ENCODE results near the gene GALNT14. TPM values are rescaled to one million over a fixed set of nuclear protein-coding genes. Genes with fewer than 3 reads are reported as not detected.

Gene GALNT14
- total RNA-seq, 3 donors from 2014 or later = 0.16 to 4.3 (median 4.1) TPM

- H3K27ac ChIP-seq = no peak overlapping the region
- TF ChIP-seq POLR2AphosphoS5 (IDR thresholded peaks at IDR 0.05) = no peak
- TF ChIP-seq POLR2A (IDR thresholded peaks at IDR 0.05) = no peak
- no peak for TF ChIP-seq CTCF (IDR thresholded peaks at IDR 0.05)
- no peak for DNase-seq (ENCODE audit: low spot score in 2 of 2)
- H3K9me3 ChIP-seq = no peaks in the 10 kb centered on the region
- no peaks in the 10 kb centered on the region for H3K4me1 ChIP-seq
- H3K27me3 ChIP-seq = no peaks in the 10 kb centered on the region
- intact Hi-C loops (cut with DNase I; ENCODE audit: low total_unique reads) = no loop called here
- no peak overlapping the region for H3K4me3 ChIP-seq
- no peaks in the 10 kb centered on the region for H3K36me3 ChIP-seq
These were observed 178.6 kb downstream of the GALNT14 start for GRCh38 chr2:30959653-30960052.

DNA sequence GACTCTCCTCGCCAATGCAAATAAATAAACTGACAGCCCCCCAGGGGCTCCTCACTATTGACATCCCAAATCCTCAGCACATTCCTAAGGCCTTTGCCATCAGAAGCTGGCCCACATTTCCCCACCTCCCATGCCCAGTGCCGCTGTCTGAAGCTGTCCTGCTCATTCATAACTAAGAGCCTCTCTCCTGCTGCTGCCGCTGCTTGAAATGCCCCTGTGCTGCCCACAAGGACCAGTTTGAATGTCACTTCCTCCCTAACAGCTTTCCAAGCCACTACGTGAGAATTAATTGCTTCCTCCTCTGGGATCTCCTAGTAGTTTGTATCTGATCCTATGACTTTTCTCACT, 179.3 kb downstream of the GALNT14 start:
- Histone ChIP-seq H3K4me1 (no peaks in the 10 kb centered on the region), H3K9me3 (no peaks in the 10 kb centered on the region), H3K36me3 (no peaks in the 10 kb centered on the region), H3K27ac (no peak overlapping the region), H3K27me3 (no peaks in the 10 kb centered on the region), H3K4me3 (no peak overlapping the region)
- TF ChIP-seq POLR2AphosphoS5 (IDR thresholded peaks at IDR 0.05) (no peak), POLR2A (IDR thresholded peaks at IDR 0.05) (no peak), CTCF (IDR thresholded peaks at IDR 0.05) (no peak)
- DNase-seq (ENCODE audit: low spot score in 2 of 2) = no peak
- intact Hi-C loops (cut with DNase I; ENCODE audit: low total_unique reads) = no loop called here

GRCh38 chr2:30958193-30958917, 179.9 kb downstream of the GALNT14 start:
- H3K27me3 ChIP-seq = no peaks in the 10 kb centered on the region
- DNase-seq (ENCODE audit: low spot score in 2 of 2) = no peak
- H3K4me3 ChIP-seq = no peak overlapping the region
- no peaks in the 10 kb centered on the region for H3K9me3 ChIP-seq
- H3K4me1 ChIP-seq = no peaks in the 10 kb centered on the region
- H3K36me3 ChIP-seq = no peaks in the 10 kb centered on the region
- intact Hi-C loops (cut with DNase I; ENCODE audit: low total_unique reads) = no loop called here
- TF ChIP-seq CTCF (IDR thresholded peaks at IDR 0.05) (no peak), POLR2A (IDR thresholded peaks at IDR 0.05) (no peak), POLR2AphosphoS5 (IDR thresholded peaks at IDR 0.05) (no peak)
- H3K27ac ChIP-seq = no peak overlapping the region

GRCh38 chr2:30957591-30957990, 180.6 kb downstream of the GALNT14 start:
- DNase-seq (ENCODE audit: low spot score in 2 of 2) = no peak
- Histone ChIP-seq H3K27me3 (no peaks in the 10 kb centered on the region), H3K4me3 (no peak overlapping the region), H3K27ac (no peak overlapping the region), H3K36me3 (no peaks in the 10 kb centered on the region), H3K4me1 (no peaks in the 10 kb centered on the region), H3K9me3 (no peaks in the 10 kb centered on the region)
- TF ChIP-seq POLR2A (IDR thresholded peaks at IDR 0.05) = no peak
- no peak for TF ChIP-seq CTCF (IDR thresholded peaks at IDR 0.05)
- no peak for TF ChIP-seq POLR2AphosphoS5 (IDR thresholded peaks at IDR 0.05)
- intact Hi-C loops (cut with DNase I; ENCODE audit: low total_unique reads) = no loop called here

- H3K27ac ChIP-seq = no peak overlapping the region
- DNase-seq (ENCODE audit: low spot score in 2 of 2) = no peak
- intact Hi-C loops (cut with DNase I; ENCODE audit: low total_unique reads) = no loop called here
These were observed 181.2 kb downstream of the GALNT14 start for GRCh38 chr2:30956995-30957394.

More at GRCh38 chr2:30956995-30957394, 181.2 kb downstream of the GALNT14 start:
- TF ChIP-seq POLR2AphosphoS5 (IDR thresholded peaks at IDR 0.05) (no peak), CTCF (IDR thresholded peaks at IDR 0.05) (no peak), POLR2A (IDR thresholded peaks at IDR 0.05) (no peak)
- Histone ChIP-seq H3K4me1 (no peaks in the 10 kb centered on the region), H3K4me3 (no peak overlapping the region), H3K27me3 (no peaks in the 10 kb centered on the region), H3K36me3 (no peaks in the 10 kb centered on the region), H3K9me3 (no peaks in the 10 kb centered on the region)
